ENCODE measurements around the gene ADSS1.

GRCh38 chr14:104715416-104715815 lies 8.6 kb upstream of the ADSS1 start:
- TF ChIP-seq POLR2AphosphoS5 (IDR thresholded peaks at IDR 0.05) (peak in 1 of 3 donors; percentile 11), CTCF (IDR thresholded peaks at IDR 0.05 in 8 of 11, conservative IDR thresholded peaks at IDR 0.05 in 3 of 11) (no peak), POLR2A (IDR thresholded peaks at IDR 0.05) (no peak)
